GM19351 (cell line): Measurements from ENCODE around the gene FSTL1.

ENCODE experiments used
- ATAC-seq: cut with Tn5 transposase; IDR thresholded peaks from one replicate; pipeline ENCODE4 v1.9.1; 2021; ENCODE audit warnings: mild to moderate bottlenecking, moderate library complexity; ENCODE audit not compliant: unreplicated experiment

FSTL1 gene

GRCh38 chr3:120469440-120469839 is 18.6 kb upstream of the FSTL1 start:
- ATAC-seq = no peak

GRCh38 chr3:120468635-120469295 is 18.0 kb upstream of the FSTL1 start:
- ATAC-seq = no peak

GRCh38 chr3:120462409-120462959 is 11.7 kb upstream of the FSTL1 start:
- ATAC-seq = no peak

- no peak for ATAC-seq
Observed at GRCh38 chr3:120461416-120461815, 10.6 kb upstream of the FSTL1 start.

- no peak for ATAC-seq
Observed at GRCh38 chr3:120460862-120461261, 10.1 kb upstream of the FSTL1 start.

GRCh38 chr3:120460181-120460790 is 9.5 kb upstream of the FSTL1 start:
- no peak for ATAC-seq

- ATAC-seq = no peak
Observed at GRCh38 chr3:120459196-120459595, 8.4 kb upstream of the FSTL1 start.

- ATAC-seq = no peak
Observed at GRCh38 chr3:120457827-120458226, 7.0 kb upstream of the FSTL1 start.

GRCh38 chr3:120454076-120454689 is 3.4 kb upstream of the FSTL1 start:
- no peak for ATAC-seq

GRCh38 chr3:120452816-120453215 is 2.0 kb upstream of the FSTL1 start:
- no peak for ATAC-seq

GRCh38 chr3:120451806-120452205 is 1.0 kb upstream of the FSTL1 start:
- ATAC-seq = no peak

- ATAC-seq = no peak
Observed at GRCh38 chr3:120451272-120451761, 525 bp upstream of the FSTL1 start.

- ATAC-seq = peak; percentile 39
Observed at GRCh38 chr3:120449701-120450599, 842 bp downstream of the FSTL1 start.

GRCh38 chr3:120449251-120449650 is 1.5 kb downstream of the FSTL1 start:
- no peak for ATAC-seq

GRCh38 chr3:120448756-120449155 is 2.0 kb downstream of the FSTL1 start:
- no peak for ATAC-seq

- ATAC-seq = no peak
Observed at GRCh38 chr3:120446891-120447668, 3.7 kb downstream of the FSTL1 start.

GRCh38 chr3:120445654-120446053 is 5.1 kb downstream of the FSTL1 start:
- ATAC-seq = no peak

GRCh38 chr3:120443626-120444123 is 7.1 kb downstream of the FSTL1 start:
- ATAC-seq = no peak

GRCh38 chr3:120442975-120443517 is 7.7 kb downstream of the FSTL1 start:
- ATAC-seq = no peak

GRCh38 chr3:120441776-120442175 is 9.0 kb downstream of the FSTL1 start:
- ATAC-seq = no peak
